Measurements from ENCODE around the gene AHDC1. TPM values are rescaled to one million over a fixed set of nuclear protein-coding genes. Genes with fewer than 3 reads are reported as not detected.
A peak's percentile ranks its signal among the peaks of the same experiment; 100 is the strongest.
"Not testable (repeated sequence)": the region's sequence is repeated elsewhere in the genome, so short reads cannot be mapped to it uniquely, and the experiment has no call there.

Gene AHDC1
- total RNA-seq, 1 donor from 2014 or later, result 124 TPM

- Mint-ChIP-seq H3K9me3 (ENCODE audit: unreplicated experiment) (no peaks in the 10 kb centered on the region), H3K4me1 (ENCODE audit: unreplicated experiment) (peaks cover 79% of the 10 kb centered on the region), H3K4me3 (ENCODE audit: unreplicated experiment) (no peak overlapping the region), H3K27me3 (ENCODE audit: unreplicated experiment) (no peaks in the 10 kb centered on the region), H3K36me3 (ENCODE audit: unreplicated experiment) (peaks cover 29% of the 10 kb centered on the region), H3K27ac (ENCODE audit: unreplicated experiment) (peak overlapping the region; percentile 98)
- no peak for DNase-seq (ENCODE audit: extremely low spot score, unreplicated experiment)
- TF ChIP-seq CTCF (IDR thresholded peaks at IDR 0.05), result no peak
Measured at GRCh38 chr1:27542463-27543273, 61.3 kb downstream of the AHDC1 start.

- H3K27ac Mint-ChIP-seq (ENCODE audit: unreplicated experiment), result peak overlapping the region; percentile 98
- peaks cover 20% of the 10 kb centered on the region for H3K36me3 Mint-ChIP-seq (ENCODE audit: unreplicated experiment)
- no peaks in the 10 kb centered on the region for H3K9me3 Mint-ChIP-seq (ENCODE audit: unreplicated experiment)
- peaks cover 92% of the 10 kb centered on the region for H3K4me1 Mint-ChIP-seq (ENCODE audit: unreplicated experiment)
- peak overlapping the region; percentile 38 for H3K4me3 Mint-ChIP-seq (ENCODE audit: unreplicated experiment)
- H3K27me3 Mint-ChIP-seq (ENCODE audit: unreplicated experiment), result no peaks in the 10 kb centered on the region
- peak; percentile 92 for DNase-seq (ENCODE audit: extremely low spot score, unreplicated experiment)
- TF ChIP-seq CTCF (IDR thresholded peaks at IDR 0.05), result no peak
Measured at GRCh38 chr1:27539901-27540861, 63.8 kb downstream of the AHDC1 start.

- H3K4me3 Mint-ChIP-seq (ENCODE audit: unreplicated experiment), result no peak overlapping the region
- peaks cover 79% of the 10 kb centered on the region for H3K4me1 Mint-ChIP-seq (ENCODE audit: unreplicated experiment)
- H3K27me3 Mint-ChIP-seq (ENCODE audit: unreplicated experiment), result no peaks in the 10 kb centered on the region
- peaks cover 16% of the 10 kb centered on the region for H3K36me3 Mint-ChIP-seq (ENCODE audit: unreplicated experiment)
- no peak for TF ChIP-seq CTCF (IDR thresholded peaks at IDR 0.05)
- peak overlapping the region; percentile 87 for H3K27ac Mint-ChIP-seq (ENCODE audit: unreplicated experiment)
- H3K9me3 Mint-ChIP-seq (ENCODE audit: unreplicated experiment), result no peaks in the 10 kb centered on the region
- DNase-seq (ENCODE audit: extremely low spot score, unreplicated experiment), result no peak
Measured at GRCh38 chr1:27538793-27539192, 65.2 kb downstream of the AHDC1 start.

- not testable (repeated sequence) for DNase-seq (ENCODE audit: extremely low spot score, unreplicated experiment); H3K4me3 Mint-ChIP-seq (ENCODE audit: unreplicated experiment); H3K27me3 Mint-ChIP-seq (ENCODE audit: unreplicated experiment); H3K9me3 Mint-ChIP-seq (ENCODE audit: unreplicated experiment)
- peaks cover 74% of the 10 kb centered on the region for H3K4me1 Mint-ChIP-seq (ENCODE audit: unreplicated experiment)
- H3K27ac Mint-ChIP-seq (ENCODE audit: unreplicated experiment), result peak overlapping the region; percentile 87
- H3K36me3 Mint-ChIP-seq (ENCODE audit: unreplicated experiment), result peaks cover 16% of the 10 kb centered on the region
Measured at GRCh38 chr1:27538305-27538676, 65.7 kb downstream of the AHDC1 start.

GRCh38 chr1:27536767-27537166 lies 67.2 kb downstream of the AHDC1 start:
- Mint-ChIP-seq H3K4me1 (ENCODE audit: unreplicated experiment) (peaks cover 65% of the 10 kb centered on the region), H3K36me3 (ENCODE audit: unreplicated experiment) (peaks cover 30% of the 10 kb centered on the region), H3K27ac (ENCODE audit: unreplicated experiment) (peak overlapping the region; percentile 87), H3K4me3 (ENCODE audit: unreplicated experiment) (peak overlapping the region; percentile 38), H3K9me3 (ENCODE audit: unreplicated experiment) (no peaks in the 10 kb centered on the region), H3K27me3 (ENCODE audit: unreplicated experiment) (no peaks in the 10 kb centered on the region)
- no peak for DNase-seq (ENCODE audit: extremely low spot score, unreplicated experiment)
- no peak for TF ChIP-seq CTCF (IDR thresholded peaks at IDR 0.05)
